GM12875 (cell line): ENCODE measurements around the gene GYS1.

ENCODE experiments used
- H3K4me3 ChIP-seq: one replicate; pipeline ENCODE4 v1.5.1; 2011; ENCODE audit warnings: low read depth, low read length, control low read depth
- CTCF ChIP-seq: IDR thresholded peaks from 2 replicates; pipeline ENCODE4 v1.5.1; 2011; ENCODE audit warnings: low read depth, mild to moderate bottlenecking, control low read depth, inconsistent platforms, low read length, moderate library complexity, borderline replicate concordance; ENCODE audit not compliant: insufficient read depth

Gene GYS1

GRCh38 chr19:48953990-48954594 is 39.0 kb downstream of the GYS1 start:
- no peak for TF ChIP-seq CTCF
- peak overlapping the region; percentile 13 for H3K4me3 ChIP-seq

DNA sequence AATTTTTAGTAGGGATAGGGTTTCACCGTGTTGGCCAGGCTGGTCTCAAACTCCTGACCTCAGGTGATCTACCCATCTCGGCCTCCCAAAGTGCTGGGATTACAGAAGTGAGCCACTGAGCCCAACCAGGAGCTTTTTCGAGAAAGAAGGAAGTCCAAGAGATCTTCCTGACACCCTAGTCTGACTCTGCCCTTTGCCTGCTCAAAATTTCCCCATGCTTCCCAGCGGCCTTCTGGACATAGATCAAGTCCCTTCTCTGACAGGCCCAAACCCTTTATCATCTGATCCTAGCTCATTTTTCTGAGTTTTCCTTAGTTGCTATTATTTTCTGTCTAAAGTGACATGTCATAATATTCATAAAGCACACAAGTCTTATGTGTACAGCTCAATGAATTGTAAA is 40.0 kb downstream of the GYS1 start:
- no peak for TF ChIP-seq CTCF
- no peak overlapping the region for H3K4me3 ChIP-seq

DNA sequence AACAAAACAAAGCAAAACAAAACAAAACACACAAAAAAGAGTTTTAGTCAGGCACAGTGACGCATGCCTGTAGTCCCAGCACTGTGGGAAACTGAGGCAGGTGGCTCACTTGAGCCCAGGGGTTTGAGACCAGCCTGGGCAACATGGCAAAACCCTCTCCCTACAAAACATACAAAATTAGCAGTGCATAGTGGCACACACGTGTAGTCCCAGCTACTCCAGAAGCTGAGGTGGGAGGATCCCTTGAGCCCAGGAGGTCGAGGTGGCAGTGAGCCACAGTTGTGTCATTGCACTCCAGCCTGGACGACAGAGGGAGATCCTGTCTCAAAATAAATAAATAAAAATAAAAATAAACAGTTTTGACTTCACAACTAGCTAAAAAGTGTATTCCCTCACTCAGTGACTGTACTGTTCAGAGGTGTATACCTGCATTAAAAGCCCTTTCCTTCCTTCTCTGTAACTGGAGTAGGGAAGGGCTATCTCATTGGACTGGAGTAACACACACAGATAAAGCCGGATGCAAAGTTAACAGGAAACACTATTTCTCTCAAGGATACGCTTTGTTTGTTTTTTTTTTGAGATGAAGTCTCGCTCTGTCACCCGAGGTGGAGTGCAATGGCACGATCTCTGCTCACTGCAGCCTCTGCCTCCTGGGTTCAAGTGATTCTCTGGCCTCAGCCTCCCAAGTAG is 42.1 kb downstream of the GYS1 start:
- H3K4me3 ChIP-seq: no peak overlapping the region
- no peak for TF ChIP-seq CTCF

DNA sequence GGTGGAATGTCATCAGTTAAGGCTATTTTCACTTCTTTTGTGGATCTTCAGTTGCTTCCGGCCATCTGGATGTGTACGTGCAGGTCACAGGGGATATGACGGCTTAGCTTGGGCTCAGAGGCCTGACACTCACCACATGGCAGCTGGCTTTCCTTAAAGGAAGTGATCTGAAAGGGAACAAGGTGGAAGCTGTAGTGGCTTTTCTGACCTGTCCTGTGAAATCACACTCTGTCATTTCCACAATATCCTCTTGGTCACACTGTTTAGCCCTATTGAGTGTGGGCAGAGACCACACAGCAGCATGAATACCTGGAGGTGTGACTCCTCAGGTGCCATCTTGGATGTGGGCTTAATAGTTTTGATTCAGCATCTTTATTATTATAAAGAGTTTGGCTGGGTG is 43.0 kb downstream of the GYS1 start:
- no peak overlapping the region for H3K4me3 ChIP-seq
- TF ChIP-seq CTCF: no peak

DNA sequence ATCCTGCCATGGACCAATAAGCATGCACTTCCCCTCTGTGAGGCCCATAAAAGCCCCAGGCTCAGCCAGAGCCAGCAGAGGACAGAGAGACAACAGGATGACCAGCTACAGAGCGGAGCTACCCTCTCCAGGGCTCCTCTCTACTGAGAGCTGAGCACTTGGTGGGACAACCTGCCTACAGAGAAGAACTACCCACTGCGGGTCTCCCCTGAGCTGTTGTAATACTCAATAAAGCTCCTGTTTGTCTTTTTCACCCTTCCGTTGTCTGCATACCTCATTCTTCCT is 45.9 kb downstream of the GYS1 start:
- no peak for TF ChIP-seq CTCF
- H3K4me3 ChIP-seq: no peak overlapping the region

DNA sequence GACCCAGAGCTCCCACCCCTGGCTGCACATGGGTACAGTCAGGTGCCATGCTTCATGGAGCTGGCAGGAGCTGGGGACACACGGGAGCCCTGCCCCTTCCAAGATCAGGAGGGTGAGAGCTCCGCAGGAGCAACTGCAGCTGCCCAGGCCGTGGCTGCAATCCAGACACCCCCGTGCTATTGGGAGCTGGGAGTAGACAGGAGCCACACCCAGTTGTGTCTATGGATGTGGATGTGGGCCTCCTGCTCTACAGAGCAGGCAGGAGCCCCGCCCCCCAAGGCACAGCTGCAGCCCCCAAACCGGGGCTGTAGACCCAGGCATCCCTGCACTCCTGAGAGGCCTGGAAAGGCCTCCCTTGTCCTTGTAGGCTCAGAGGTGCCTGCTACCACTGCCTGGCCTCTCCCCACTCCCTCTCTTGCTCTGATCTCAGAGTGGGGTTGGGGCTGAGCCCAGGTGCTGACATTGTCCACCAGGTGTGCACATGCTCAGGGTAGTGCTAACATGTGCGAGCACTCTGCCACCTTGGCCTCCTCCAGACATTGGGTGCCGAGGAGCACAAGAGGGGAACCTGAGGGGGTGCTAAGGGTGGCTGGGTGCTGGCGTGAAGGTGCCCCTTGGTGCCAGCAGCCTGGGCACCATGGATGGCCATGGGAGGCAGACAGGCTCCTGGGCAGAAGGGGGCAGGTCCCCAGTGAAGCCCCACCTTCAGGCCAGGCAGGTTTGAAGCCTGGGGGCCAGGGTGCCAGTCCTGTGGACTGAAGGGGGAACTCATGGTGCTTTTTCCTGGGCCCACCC is 46.4 kb downstream of the GYS1 start:
- no peak overlapping the region for H3K4me3 ChIP-seq
- TF ChIP-seq CTCF: no peak

DNA sequence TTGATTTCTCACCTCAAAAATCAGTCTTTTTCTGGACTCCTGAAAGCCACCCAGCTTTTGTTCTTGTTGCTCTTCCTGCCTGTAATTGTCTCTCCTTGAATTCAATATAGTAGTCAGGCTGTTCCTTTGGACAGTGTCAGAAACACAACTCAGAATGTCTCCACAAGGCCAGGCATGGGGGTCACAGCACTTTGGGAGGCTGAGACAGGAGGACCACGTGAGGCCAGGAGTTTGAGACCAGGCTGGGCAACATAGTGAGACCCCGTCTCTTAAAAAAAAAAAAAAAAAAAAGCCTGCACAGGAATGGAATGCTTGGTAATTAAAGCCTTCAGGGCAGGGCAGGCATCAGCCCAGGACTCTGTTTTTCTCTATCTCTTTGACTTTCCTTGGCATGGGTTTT is 47.3 kb downstream of the GYS1 start:
- no peak for TF ChIP-seq CTCF
- H3K4me3 ChIP-seq: no peak overlapping the region
